SK-N-SH (cell line): ENCODE data around the gene GRIPAP1. TPM values are rescaled to one million over a fixed set of nuclear protein-coding genes. Genes with fewer than 3 reads are reported as not detected.

ENCODE experiments used
- CTCF ChIA-PET: fragments of 300-600, 350-600 bp; formaldehyde crosslinking; extraction: SDS; loops from one replicate; lab custom pipeline; 2021; lab: Yijun Ruan, JAX
- POLR2A ChIA-PET: fragments of 350-600 bp; sonication (Branson Sonifier 250); formaldehyde crosslinking; extraction: SDS; loops from one replicate; lab custom pipeline; 2020; ENCODE audit warnings: antibody characterized with exemption, inconsistent platforms; lab: Yijun Ruan, JAX
- DNase-seq: peaks from one replicate; pipeline ENCODE4 v3.0.0; 2012
- H2AFZ ChIP-seq: fragments of 200-600 bp; sonication (generic); 2 replicates; pipeline ENCODE4 v1.8.1; 2016; ENCODE audit warnings: antibody characterized with exemption, mild to moderate bottlenecking, low read depth
- H3F3A ChIP-seq: fragments of 200-600 bp; sonication (generic); replicated peaks from 2 replicates; pipeline ENCODE3; 2016; ENCODE audit warnings: antibody characterized with exemption, mild to moderate bottlenecking; ENCODE audit not compliant: insufficient read depth
- H3K27ac ChIP-seq, 2 experiments: fragments of 200-500 bp in 1 of 2; fragments of 200-600 bp in 1 of 2; sonication (Bioruptor generic) in 1 of 2; sonication (generic), shearing (Covaris generic) in 1 of 2; 2 replicates each; pipeline versions ENCODE4 v1.5.1 to v1.6.1; 2014 to 2016; ENCODE audit warnings: low read depth in 2 of 2, inconsistent platforms in 1 of 2, low read length in 1 of 2, mild to moderate bottlenecking in 1 of 2, mixed read lengths in 1 of 2
- H3K27me3 ChIP-seq: fragments of 200-600 bp; sonication (generic), shearing (Covaris generic); 2 replicates; pipeline ENCODE4 v1.6.1; 2016; ENCODE audit warnings: mixed run types; ENCODE audit not compliant: insufficient read depth
- H3K36me3 ChIP-seq, 2 experiments: fragments of 200-500 bp in 1 of 2; fragments of 200-600 bp in 1 of 2; sonication (Bioruptor generic) in 1 of 2; sonication (generic) in 1 of 2; replicated peaks in 1 of 2; 2 replicates each; pipeline versions ENCODE3 to v1.5.1; 2014 to 2016; ENCODE audit warnings: low read length in 1 of 2, mild to moderate bottlenecking in 1 of 2; ENCODE audit not compliant: insufficient read depth in 2 of 2, control insufficient read depth in 1 of 2
- H3K4me1 ChIP-seq, 2 experiments: fragments of 200-500 bp in 1 of 2; fragments of 200-600 bp in 1 of 2; sonication (Bioruptor generic) in 1 of 2; sonication (generic), shearing (Covaris generic) in 1 of 2; 2 replicates each; pipeline versions ENCODE4 v1.5.1 to v1.6.1; 2014 to 2016; ENCODE audit warnings: low read depth in 1 of 2, low read length in 1 of 2, mixed run types in 1 of 2; ENCODE audit not compliant: insufficient read depth in 2 of 2, control insufficient read depth in 1 of 2
- H3K4me2 ChIP-seq: fragments of 200-600 bp; sonication (generic), shearing (Covaris generic); 2 replicates; pipeline ENCODE4 v1.6.1; 2017; ENCODE audit warnings: mixed run types
- H3K4me3 ChIP-seq, 2 experiments: fragments of 200-500 bp in 1 of 2; fragments of 200-600 bp in 1 of 2; sonication (Bioruptor generic) in 1 of 2; sonication (generic), shearing (Covaris generic) in 1 of 2; 2 replicates each; pipeline versions ENCODE4 v1.5.1 to v1.8.1; 2014 to 2016; ENCODE audit warnings: low read depth in 2 of 2, inconsistent platforms in 1 of 2, low read length in 1 of 2, mild to moderate bottlenecking in 1 of 2, mixed read lengths in 1 of 2, moderate library complexity in 1 of 2
- H3K79me2 ChIP-seq: fragments of 200-600 bp; sonication (generic); 2 replicates; pipeline ENCODE4 v1.8.1; 2017; ENCODE audit warnings: mild to moderate bottlenecking; ENCODE audit not compliant: insufficient read depth
- H3K9ac ChIP-seq: fragments of 200-600 bp; sonication (generic); 2 replicates; pipeline ENCODE4 v1.6.1; 2017; ENCODE audit warnings: mixed run types
- H3K9me2 ChIP-seq: fragments of 200-600 bp; sonication (generic); 2 replicates; pipeline ENCODE4 v1.6.1; 2017; ENCODE audit warnings: mixed run types
- H3K9me3 ChIP-seq: fragments of 200-600 bp; sonication (generic); 2 replicates; pipeline ENCODE4 v1.6.1; 2017; ENCODE audit warnings: mixed run types, mild to moderate bottlenecking, moderate library complexity
- H4K20me1 ChIP-seq: fragments of 200-600 bp; sonication (generic); 2 replicates; pipeline ENCODE4 v1.6.1; 2017; ENCODE audit warnings: mild to moderate bottlenecking, mixed run types; ENCODE audit not compliant: insufficient read depth
- CTCF ChIP-seq: fragments of 200-600 bp; sonication (generic); IDR thresholded peaks from 2 replicates; pipeline ENCODE4 v1.6.1; 2017; ENCODE audit warnings: antibody characterized with exemption, mild to moderate bottlenecking, moderate library complexity
- ELF1 ChIP-seq: IDR thresholded peaks from 2 replicates; pipeline ENCODE4 v1.4.0; 2012
- FOXM1 ChIP-seq: IDR thresholded peaks from 2 replicates; pipeline ENCODE4 v1.4.0; 2012; ENCODE audit warnings: low read depth, mild to moderate bottlenecking
- MAX ChIP-seq: IDR thresholded peaks from 2 replicates; pipeline ENCODE4 v1.4.0; 2012; ENCODE audit warnings: low read depth
- MXI1 ChIP-seq: IDR thresholded peaks from 2 replicates; pipeline ENCODE4 v1.6.1; 2012; ENCODE audit warnings: mild to moderate bottlenecking, low read depth, low read length, improper control_type of control experiment
- PBX3 ChIP-seq: IDR thresholded peaks from 2 replicates; pipeline ENCODE4; 2012
- POLR2AphosphoS5 ChIP-seq: IDR thresholded peaks from 2 replicates; pipeline ENCODE4 v1.6.1; 2012; ENCODE audit warnings: low read depth, low read length
- RAD21 ChIP-seq: IDR thresholded peaks from 2 replicates; pipeline ENCODE4 v1.6.1; 2012; ENCODE audit warnings: mild to moderate bottlenecking, low read length
- REST ChIP-seq: IDR thresholded peaks from 2 replicates; pipeline ENCODE4 v1.6.1; 2012; ENCODE audit warnings: mild to moderate bottlenecking, low read depth, low read length, moderate library complexity
- RXRA ChIP-seq: IDR thresholded peaks from 2 replicates; pipeline ENCODE4 v1.4.0; 2012; ENCODE audit warnings: low read depth, mild to moderate bottlenecking, borderline replicate concordance
- SMC3 ChIP-seq: IDR thresholded peaks from 2 replicates; pipeline ENCODE4 v1.6.1; 2012; ENCODE audit warnings: low read depth, low read length, improper control_type of control experiment
- TCF12 ChIP-seq: IDR thresholded peaks from 2 replicates; pipeline ENCODE4 v1.4.0; 2012
- USF1 ChIP-seq: IDR thresholded peaks from 2 replicates; pipeline ENCODE4 v1.4.0; 2012; ENCODE audit warnings: low read depth, borderline replicate concordance
- YY1 ChIP-seq: IDR thresholded peaks from 2 replicates; pipeline ENCODE4 v1.4.0; 2012; ENCODE audit warnings: low read depth, mild to moderate bottlenecking
- ZBTB33 ChIP-seq: IDR thresholded peaks from 2 replicates; pipeline ENCODE4 v1.4.0; 2012; ENCODE audit warnings: low read depth, borderline replicate concordance
- WGBS: methylation state at CpG from one replicate; pipeline ENCODE4 v1.1.6; 2017; ENCODE audit warnings: low lambda C conversion rate; 5-methylcytosine and 5-hydroxymethylcytosine counted together
- polyA plus RNA-seq, 3 experiments: library from polyadenylated mRNA; depleted of rRNA; stranded (reverse); fragments of >200 nt; gene quantifications; 2 replicates each; pipeline ENCODE4 v1.2.3, GENCODE V29; 2012

The GRIPAP1 gene
- polyA plus RNA-seq, 1 of the 3 experiments (the other 2 are of a cell fraction) = 63.6 TPM

GRCh38 chrX:49029876-49030275, 27.8 kb upstream of the GRIPAP1 start:
- Histone ChIP-seq H3K27ac (no peak overlapping the region), H3K79me2 (peaks cover 4% of the 10 kb centered on the region; the same call in 1 of the 2 replicates), H2AFZ (no peak overlapping the region), H3K4me1 (no peaks in the 10 kb centered on the region), H3K27me3 (no peaks in the 10 kb centered on the region; the same call in 1 of the 2 replicates), H3K4me2 (no peak overlapping the region), H3F3A (no peaks in the 10 kb centered on the region), H4K20me1 (no peaks in the 10 kb centered on the region), H3K9me3 (no peaks in the 10 kb centered on the region), H3K36me3 (peaks cover 0 to 8% of the 10 kb centered on the region in 2 experiments), H3K9me2 (no peaks in the 10 kb centered on the region), H3K9ac (no peak overlapping the region), H3K4me3 (no peak overlapping the region)
- ChIA-PET CTCF (no interaction called here), POLR2A (no interaction called here)
- no peak for TF ChIP-seq REST
- no peak for TF ChIP-seq CTCF
- TF ChIP-seq PBX3 = no peak
- TF ChIP-seq RXRA = no peak
- TF ChIP-seq ELF1 = no peak
- no peak for TF ChIP-seq RAD21
- TF ChIP-seq USF1 = no peak
- no peak for TF ChIP-seq MAX
- TF ChIP-seq TCF12 = no peak
- no peak for TF ChIP-seq SMC3
- TF ChIP-seq FOXM1 = no peak
- no peak for TF ChIP-seq POLR2AphosphoS5
- no peak for TF ChIP-seq ZBTB33
- TF ChIP-seq YY1 = no peak
- TF ChIP-seq MXI1 = no peak
- 92% methylated on average over 2 of the region's 6 CpGs for WGBS
- DNase-seq = no peak
